NCI-H2171 (cell line): ENCODE results near the gene LAP3.

Experiments
- DNase-seq: peaks from one replicate; lab custom pipeline; 2025; lab: John Stamatoyannopoulos, UW

Gene LAP3

DNA sequence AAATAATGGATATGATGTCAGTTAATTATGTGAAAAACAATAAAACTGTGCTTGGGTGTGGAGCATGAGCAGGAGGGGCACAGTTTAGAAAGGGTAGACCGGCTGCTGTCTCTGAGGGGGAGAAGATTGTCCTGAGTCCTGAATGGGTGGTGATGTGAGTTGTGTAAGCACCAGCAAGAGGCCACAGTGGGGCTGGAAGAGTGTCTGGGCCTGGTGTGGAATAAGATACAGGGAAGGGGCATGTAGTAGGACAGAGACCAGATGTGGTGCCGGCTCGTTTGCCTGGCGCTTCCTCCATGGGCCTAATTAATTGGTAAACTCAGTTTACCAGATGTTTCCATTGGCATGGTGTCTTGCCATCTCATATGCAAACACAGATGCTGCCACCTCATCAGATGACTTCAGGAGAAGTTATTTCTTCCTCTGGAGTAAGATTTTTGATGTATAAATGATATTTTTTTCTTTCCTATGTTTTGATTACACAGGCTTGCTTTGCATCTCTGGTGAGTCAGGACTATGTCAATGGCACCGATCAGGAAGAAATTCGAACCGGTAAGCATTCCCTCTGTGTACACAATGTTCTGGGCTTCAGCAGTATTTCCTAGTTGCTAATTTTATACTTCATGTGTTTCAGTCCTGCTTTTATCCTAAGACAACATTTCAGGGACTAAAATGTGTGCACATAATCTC lies 42.6 kb downstream of the LAP3 start:
- DNase-seq = no peak

- DNase-seq = no peak
Measured at GRCh38 chr4:17623451-17624001, 46.5 kb downstream of the LAP3 start.

DNA sequence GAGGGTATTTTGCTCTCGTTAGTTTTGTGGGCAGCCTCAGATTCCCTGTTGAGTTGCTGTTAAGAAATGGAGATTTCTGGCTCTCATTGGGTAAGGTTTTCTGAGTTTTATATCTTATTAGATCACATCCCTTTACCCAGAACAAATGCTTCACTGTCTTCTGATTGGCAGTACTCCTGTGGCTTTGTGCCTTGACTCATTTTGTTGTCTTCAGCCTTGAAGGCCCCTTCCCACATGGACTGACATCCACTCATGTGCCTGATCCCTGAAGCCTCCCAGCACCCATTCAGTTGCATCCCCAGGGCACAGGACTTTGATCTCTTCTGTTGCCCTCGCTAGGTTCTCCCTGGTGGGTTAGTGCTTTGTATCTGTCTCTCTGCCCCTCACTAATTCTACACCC lies 47.8 kb downstream of the LAP3 start:
- no peak for DNase-seq

DNA sequence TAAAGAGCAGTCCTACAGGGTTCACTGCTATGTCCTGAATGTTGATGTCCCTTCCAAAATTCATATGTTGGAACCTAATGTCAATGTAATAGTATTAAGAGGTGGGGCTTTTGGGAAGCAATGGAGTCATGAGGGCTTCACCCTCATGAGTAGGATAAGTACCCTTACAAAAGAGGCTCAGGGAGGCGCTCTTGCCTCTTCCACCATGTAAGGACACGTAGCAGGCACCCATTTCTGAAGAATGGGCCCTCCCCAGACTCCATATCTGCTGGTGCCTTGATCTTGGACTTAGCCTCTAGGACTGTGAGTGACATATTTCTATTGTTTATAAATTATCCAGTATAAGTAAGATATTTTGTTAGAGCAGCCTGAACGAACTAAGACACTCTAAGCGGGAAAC lies 53.2 kb downstream of the LAP3 start:
- no peak for DNase-seq

GRCh38 chr4:17633600-17633999 lies 56.6 kb downstream of the LAP3 start:
- DNase-seq = no peak

- DNase-seq = no peak
Measured at GRCh38 chr4:17635056-17635455, 58.1 kb downstream of the LAP3 start.

- DNase-seq = no peak
Measured at GRCh38 chr4:17636341-17636695, 59.3 kb downstream of the LAP3 start.

- peak; percentile 24 for DNase-seq
Measured at GRCh38 chr4:17636696-17637622, 60.0 kb downstream of the LAP3 start.

- DNase-seq = no peak
Measured at GRCh38 chr4:17639136-17639535, 62.1 kb downstream of the LAP3 start.

- no peak for DNase-seq
Measured at GRCh38 chr4:17642398-17642783, 65.4 kb downstream of the LAP3 start.

GRCh38 chr4:17646693-17647092 lies 69.7 kb downstream of the LAP3 start:
- DNase-seq = no peak

DNA sequence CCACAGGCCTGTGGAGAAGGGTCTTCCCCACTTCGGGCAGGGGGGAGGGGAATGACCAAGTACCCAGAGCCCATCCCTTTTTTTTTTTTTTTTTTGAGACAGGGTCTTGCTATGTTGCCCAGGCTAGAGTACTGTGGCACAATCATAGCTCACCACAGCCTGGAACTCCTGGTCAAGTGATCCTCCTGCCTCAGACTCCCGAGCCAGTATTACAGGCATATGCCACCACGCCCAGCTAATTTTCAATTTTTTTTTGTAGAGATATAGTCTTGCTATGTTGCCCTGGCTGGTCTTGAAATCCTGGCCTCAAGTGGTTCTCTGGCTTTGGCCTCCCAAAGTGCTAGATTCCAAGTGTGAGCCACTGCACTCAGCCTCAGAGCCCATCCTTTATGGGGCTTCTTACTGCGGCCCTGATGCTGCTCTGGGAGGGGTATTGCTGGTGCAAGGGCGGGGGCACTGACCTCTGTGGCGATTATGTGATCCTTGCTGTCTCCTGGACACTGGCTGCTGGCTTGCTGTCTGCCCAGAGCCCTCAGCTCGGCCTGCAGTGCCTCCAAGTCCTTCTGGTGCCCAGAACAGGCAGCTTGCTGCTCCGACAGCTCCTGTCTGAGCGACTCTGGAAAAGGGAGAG lies 70.3 kb downstream of the LAP3 start:
- no peak for DNase-seq

DNA sequence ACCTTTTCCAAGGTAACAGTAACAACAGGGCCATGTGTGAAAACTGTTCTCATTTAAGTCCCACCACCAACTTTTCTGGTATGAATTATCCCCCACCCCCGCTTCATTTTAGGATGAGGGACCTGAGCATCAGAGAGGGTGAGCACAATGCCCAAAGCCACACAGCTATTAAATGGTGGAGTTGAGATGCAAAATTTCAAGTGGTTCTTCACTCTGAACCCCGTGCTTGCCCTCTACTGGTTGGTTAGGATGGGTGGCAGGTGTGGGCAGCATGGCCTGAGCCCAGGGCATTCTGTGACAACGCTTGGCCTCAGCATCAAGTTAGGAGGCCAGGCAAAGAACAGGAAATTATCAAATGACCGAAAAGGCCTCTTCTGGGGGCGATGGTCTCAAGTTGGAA lies 70.9 kb downstream of the LAP3 start:
- no peak for DNase-seq

- no peak for DNase-seq
Measured at GRCh38 chr4:17650406-17650805, 73.4 kb downstream of the LAP3 start.

DNA sequence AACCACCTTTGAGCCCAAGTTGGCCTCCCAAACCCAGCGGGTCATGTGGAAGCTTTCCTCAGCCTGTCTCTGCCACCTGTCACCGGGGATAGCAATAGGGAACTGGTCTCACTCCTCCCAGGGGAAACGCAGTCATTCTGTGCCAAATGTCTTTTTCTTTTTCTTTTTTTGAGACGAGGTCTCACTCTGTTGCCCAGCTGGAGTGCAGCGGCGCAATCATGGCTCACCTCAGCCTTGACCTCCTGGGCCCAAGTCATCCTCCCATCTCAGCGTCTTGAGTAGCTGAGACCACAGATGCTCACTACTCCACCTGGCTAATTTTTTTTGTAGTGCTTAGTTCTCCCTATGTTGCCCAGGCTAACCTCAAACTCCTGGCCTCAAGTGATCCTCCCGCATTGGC lies 77.7 kb downstream of the LAP3 start:
- peak; percentile 0 for DNase-seq

- DNase-seq = no peak
Measured at GRCh38 chr4:17657090-17657489, 80.1 kb downstream of the LAP3 start.
